GM12878 (cell line): ENCODE data around the gene NSMCE3. TPM values are rescaled to one million over a fixed set of nuclear protein-coding genes. Genes with fewer than 3 reads are reported as not detected.

Experiments used
- ATAC-seq: fragments of 200-7000 bp; cut with Tn5 transposase; 3 replicates; pipeline ENCODE4 v1.9.1; 2020; ENCODE audit warnings: mild to moderate bottlenecking, moderate library complexity
- BruUV-seq: library from RNA; stranded (reverse); fragments of 400-500 nt; replicated peaks from 2 replicates; lab custom pipeline; 2021; lab: Mats Ljungman, UMichigan
- CTCF ChIA-PET: fragments of 300-600 bp; sonication (Branson Sonifier 250); formaldehyde crosslinking; extraction: SDS; loops from one replicate; lab custom pipeline; 2021; ENCODE audit warnings: inconsistent platforms; lab: Yijun Ruan, JAX
- POLR2A ChIA-PET: fragments of 350-600 bp; formaldehyde crosslinking; extraction: SDS; loops from one replicate; lab custom pipeline; 2021; ENCODE audit warnings: inconsistent platforms; lab: Charles Lee
- RAD21 ChIA-PET: fragments of 300-600 bp; sonication (Branson Sonifier 250); formaldehyde crosslinking; loops from one replicate; lab custom pipeline; 2023; ENCODE audit warnings: antibody characterized with exemption; ENCODE audit not compliant: unreplicated experiment; lab: Charles Lee
- SMC1A ChIA-PET: fragments of 300-600 bp; sonication (Branson Sonifier 250); formaldehyde crosslinking; loops from one replicate; lab custom pipeline; 2023; ENCODE audit not compliant: unreplicated experiment, uncharacterized antibody; lab: Charles Lee
- DNase-seq: peaks from one replicate; pipeline ENCODE4 v3.0.0-alpha.2; 2011; ENCODE audit warnings: low read depth, low spot score
- FAIRE-seq: peaks from 3 replicates; lab custom pipeline; 2011; peaks lifted over from hg19 to GRCh38; lab: Jason Lieb, UNC
- H2AFZ ChIP-seq: 2 replicates; pipeline ENCODE4 v1.6.0; 2011; ENCODE audit warnings: low read depth, low read length, control low read depth; ENCODE audit not compliant: control insufficient read depth
- H3K27ac ChIP-seq: 2 replicates; pipeline ENCODE4 v1.5.1; 2011; ENCODE audit warnings: control low read depth; ENCODE audit not compliant: control insufficient read depth, insufficient read depth
- H3K27me3 ChIP-seq, 2 experiments: replicated peaks in 1 of 2; 2 replicates each; pipeline versions ENCODE4 v1.6.0 to v1.6.1; 2011; ENCODE audit warnings: low read length in 1 of 2; ENCODE audit not compliant: control insufficient read depth in 2 of 2, insufficient read depth in 2 of 2
- H3K36me3 ChIP-seq, 2 experiments: 2 replicates each; pipeline ENCODE4 v1.5.1; 2011; ENCODE audit warnings: low read length in 1 of 2; ENCODE audit not compliant: control insufficient read depth in 2 of 2, insufficient read depth in 2 of 2
- H3K4me1 ChIP-seq: 2 replicates; pipeline ENCODE4 v1.6.1; 2011; ENCODE audit warnings: mild to moderate bottlenecking, low read length, moderate library complexity, mixed read lengths; ENCODE audit not compliant: control insufficient read depth, insufficient read depth
- H3K4me2 ChIP-seq: 2 replicates; pipeline ENCODE4 v1.6.0; 2011; ENCODE audit warnings: control low read depth; ENCODE audit not compliant: control insufficient read depth, insufficient read depth
- H3K4me3 ChIP-seq: fragments of 200-600 bp; sonication (generic); 2 replicates; pipeline ENCODE4 v1.5.1; 2016
- H3K79me2 ChIP-seq: 2 replicates; pipeline ENCODE4 v1.6.0; 2011; ENCODE audit warnings: low read length; ENCODE audit not compliant: control insufficient read depth, insufficient read depth
- H3K9ac ChIP-seq: 2 replicates; pipeline ENCODE4 v1.8.0; 2011; ENCODE audit warnings: low read length, control low read depth, mixed read lengths; ENCODE audit not compliant: control insufficient read depth, insufficient read depth
- H3K9me3 ChIP-seq: replicated peaks from 3 replicates; pipeline ENCODE4 v1.5.1; 2011; ENCODE audit warnings: mild to moderate bottlenecking, low read length; ENCODE audit not compliant: control insufficient read depth, insufficient read depth
- H4K20me1 ChIP-seq: 2 replicates; pipeline ENCODE4 v1.6.0; 2011; ENCODE audit not compliant: control insufficient read depth, insufficient read depth
- CEBPZ ChIP-seq: fragments of 150-350 bp; IDR thresholded peaks from 2 replicates; pipeline ENCODE4 v1.6.1; 2016; ENCODE audit warnings: low read depth, low read length
- CHD4 ChIP-seq: fragments of 200-600 bp; sonication (generic); IDR thresholded peaks from 2 replicates; pipeline ENCODE4 v1.6.1; 2016; ENCODE audit warnings: mild to moderate bottlenecking
- KDM1A ChIP-seq: fragments of 200-600 bp; sonication (generic); IDR thresholded peaks from 2 replicates; pipeline ENCODE4 v1.6.1; 2016; ENCODE audit warnings: borderline replicate concordance
- MYC ChIP-seq: IDR thresholded peaks from 2 replicates; pipeline ENCODE4 v1.6.1; 2011; ENCODE audit warnings: mild to moderate bottlenecking, low read length, moderate library complexity, inconsistent platforms; ENCODE audit not compliant: insufficient read depth, insufficient replicate concordance, insufficient read length, severe bottlenecking
- RFX5 ChIP-seq: IDR thresholded peaks from 2 replicates; pipeline ENCODE4 v1.6.1; 2011; ENCODE audit warnings: low read depth, low read length, improper control_type of control experiment
- SKIL ChIP-seq: fragments of 450-650 bp; IDR thresholded peaks from 2 replicates; pipeline ENCODE4 v1.6.1; 2017; ENCODE audit warnings: mild to moderate bottlenecking, low read depth, inconsistent platforms; ENCODE audit not compliant: poor library complexity, severe bottlenecking
- TARDBP ChIP-seq: IDR thresholded peaks from 2 replicates; pipeline ENCODE4 v1.6.1; 2016; ENCODE audit warnings: borderline replicate concordance
- ZNF207 ChIP-seq: fragments of 450-650 bp; IDR thresholded peaks from 2 replicates; pipeline ENCODE4 v1.6.1; 2014; ENCODE audit warnings: antibody characterized with exemption, mild to moderate bottlenecking, borderline replicate concordance
- WGBS: methylation state at CpG from one replicate; pipeline ENCODE4 v1.1.6; 2016; ENCODE audit warnings: low lambda C conversion rate; ENCODE audit not compliant: insufficient replicate concordance, insufficient coverage; ENCODE audit errors: missing lambda C conversion rate; 5-methylcytosine and 5-hydroxymethylcytosine counted together
- in situ Hi-C: fragments of 300-500 bp; cut with MboI; formaldehyde crosslinking; loops from 9 replicates; pipeline ENCODE4 v1.14.3; 2018; ENCODE audit warnings: mixed read lengths
- intact Hi-C: fragments of 100-400 bp; cut with micrococcal nuclease; formaldehyde crosslinking; loops from one replicate; pipeline ENCODE4 v1.14.2; 2022; ENCODE audit not compliant: unreplicated experiment
- polyA plus RNA-seq, 11 experiments: library from polyadenylated mRNA; depleted of rRNA in 4 of 11; unstranded in 6 of 11; stranded (reverse) in 5 of 11; fragments of >200 nt; fragmentation: Nextera tagmentation in 4 of 11; fragmentation: Illumina TruSeq in 1 of 11; extraction: Ambion mirVana in 4 of 11; extraction: Trizol in 1 of 11; gene quantifications; 1 replicate in 1 of 11; 2 replicates in 10 of 11; pipeline versions ENCODE4 v1.2.1 to v1.2.3, GENCODE V29; 2011 to 2016; ENCODE audit warnings: inconsistent platforms in 2 of 11, missing spikeins in 2 of 11, low read depth in 1 of 11
- total RNA-seq, 4 experiments: library from RNA; depleted of rRNA in 3 of 4; stranded (reverse); fragments of >200 nt in 3 of 4; fragmentation: Illumina TruSeq in 1 of 4; extraction: Trizol in 1 of 4; gene quantifications; 2 replicates each; pipeline versions ENCODE4 v1.2.1 to v1.2.3, GENCODE V29; 2013 to 2021

The NSMCE3 gene
- total and polyA plus RNA-seq, 10 of the 15 experiments (the other 5 are each of a cell fraction or from before 2014, with no cell fraction given) = 3.7 to 30.0 (median 19.2) TPM

DNA sequence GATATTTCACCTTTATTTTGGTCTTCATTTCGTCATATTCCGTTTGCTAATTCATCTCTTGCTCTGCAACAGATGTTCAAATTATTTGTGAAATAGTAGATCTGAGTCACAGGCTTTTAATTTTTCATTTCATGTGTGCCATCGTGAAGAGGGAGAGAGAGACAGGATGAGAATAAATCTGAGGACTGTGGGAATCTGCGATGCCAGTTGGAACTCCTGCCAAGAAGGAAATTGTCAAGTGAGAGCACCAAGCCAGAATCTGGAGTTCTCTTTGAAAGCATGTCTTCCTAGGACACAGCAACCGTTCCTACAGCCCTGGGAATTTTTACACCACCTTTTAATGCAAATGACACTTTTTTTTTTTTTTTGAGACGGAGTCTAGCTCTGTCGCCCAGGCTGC is 48.8 kb downstream of the NSMCE3 start:
- Histone ChIP-seq H3K4me3 (no peak overlapping the region), H3K27ac (no peak overlapping the region), H3K79me2 (no peaks in the 10 kb centered on the region), H3K4me2 (no peak overlapping the region), H4K20me1 (no peaks in the 10 kb centered on the region), H3K27me3 (no peaks in the 10 kb centered on the region), H3K9ac (no peak overlapping the region), H2AFZ (no peak overlapping the region), H3K9me3 (no peaks in the 10 kb centered on the region; the same call in 2 of the 3 replicates), H3K36me3 (no peaks in the 10 kb centered on the region), H3K4me1 (no peaks in the 10 kb centered on the region)
- ChIA-PET CTCF (no interaction called here), POLR2A (no interaction called here), SMC1A (no interaction called here), RAD21 (no interaction called here)
- ATAC-seq = no peak
- intact Hi-C loops = no loop called here
- BruUV-seq = no TSS peak
- TF ChIP-seq KDM1A (no peak), SKIL (no peak), CEBPZ (no peak), TARDBP (no peak), RFX5 (no peak), ZNF207 (no peak), MYC (no peak), CHD4 (no peak)
- in situ Hi-C loops = loop anchor here (10.0 kb wide), 1 partner anchor 56 kb away; no protein-coding TSS in a partner anchor
- no peak for FAIRE-seq
- DNase-seq = no peak
- WGBS = 37% methylated on average over 7 of the region's 7 CpGs
